NOMO-1 treated with dmso at 0.1 percent for 144 hours (cell line): ENCODE results near the gene KLK14.

Experiments
- DNase-seq: peaks from one replicate; lab custom pipeline; 2025; ENCODE audit not compliant: unreplicated experiment; lab: John Stamatoyannopoulos, UW

The KLK14 gene

GRCh38 chr19:51055866-51056265 is 26.8 kb downstream of the KLK14 start:
- DNase-seq: no peak

DNA sequence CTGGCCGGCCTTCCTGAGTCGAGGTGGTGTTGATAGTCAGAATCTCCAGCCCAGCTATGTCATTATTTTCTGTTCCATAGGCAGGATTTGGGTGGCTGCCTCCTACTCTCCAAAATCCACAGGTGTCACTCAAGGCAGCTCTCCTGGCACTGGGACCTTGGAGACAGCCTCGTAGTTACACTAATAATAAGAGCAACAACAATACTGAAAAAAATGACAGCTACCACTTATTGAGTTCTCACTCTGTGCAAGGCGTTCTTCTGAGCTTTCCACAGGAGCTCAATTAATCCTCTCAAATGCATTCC is 35.7 kb downstream of the KLK14 start:
- no peak for DNase-seq

GRCh38 chr19:51044327-51044726 is 38.4 kb downstream of the KLK14 start:
- DNase-seq: no peak

DNA sequence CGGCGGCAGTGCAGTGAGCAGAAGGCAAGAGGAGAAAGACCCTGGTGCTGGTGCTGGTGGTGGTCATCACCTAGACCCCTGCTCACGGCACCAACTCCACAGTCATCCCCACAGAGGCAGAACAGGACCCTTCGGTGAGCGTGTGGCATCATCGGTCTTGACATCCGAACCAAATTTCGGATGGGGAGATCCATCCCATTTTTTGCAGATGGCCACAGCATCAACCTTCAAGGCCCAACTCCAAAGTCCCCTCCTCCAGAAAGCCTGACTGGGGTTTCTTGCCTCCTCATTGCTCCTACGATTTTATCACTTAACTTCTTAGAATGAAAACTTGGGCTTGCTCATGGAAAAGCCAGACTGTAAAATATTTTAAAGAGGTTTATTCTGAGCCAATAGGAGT is 39.2 kb downstream of the KLK14 start:
- DNase-seq: no peak

DNA sequence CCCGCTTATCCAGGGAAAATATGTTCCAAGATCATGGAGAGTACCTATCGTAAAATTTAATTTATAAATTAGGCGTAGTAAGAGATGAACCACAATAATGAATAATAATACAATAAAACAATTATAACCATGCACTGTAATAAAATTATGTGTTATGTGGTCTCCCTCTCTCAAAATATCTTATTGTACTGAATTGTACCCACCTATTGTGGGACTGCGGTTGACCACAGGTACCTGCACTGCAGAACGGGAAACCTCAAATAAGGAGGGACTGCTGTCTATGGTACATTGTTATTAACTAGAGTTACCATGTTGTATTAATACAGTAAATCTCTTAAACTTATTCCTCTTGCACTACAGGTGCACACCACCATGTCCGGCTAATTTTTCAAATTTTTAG is 42.5 kb downstream of the KLK14 start:
- DNase-seq: no peak

DNA sequence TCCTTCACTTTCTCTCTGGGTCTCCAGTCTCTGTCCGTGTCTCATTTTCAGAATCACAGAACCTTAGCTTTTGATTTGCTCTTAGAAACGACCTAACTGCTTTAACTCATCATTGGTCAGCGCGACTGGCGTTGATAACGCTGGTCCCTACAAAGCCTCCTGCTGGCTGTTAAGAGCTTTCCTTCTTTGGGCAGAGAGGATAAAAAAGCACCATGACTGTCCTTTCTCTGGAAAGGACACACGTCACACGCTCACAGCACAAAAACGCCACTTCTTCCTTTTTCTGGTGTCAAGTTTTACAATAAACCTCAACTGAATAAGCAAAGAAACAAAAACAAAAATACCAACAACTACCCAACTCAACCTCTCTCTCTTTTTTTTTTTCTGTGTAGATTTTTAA is 46.2 kb downstream of the KLK14 start:
- no peak for DNase-seq

DNA sequence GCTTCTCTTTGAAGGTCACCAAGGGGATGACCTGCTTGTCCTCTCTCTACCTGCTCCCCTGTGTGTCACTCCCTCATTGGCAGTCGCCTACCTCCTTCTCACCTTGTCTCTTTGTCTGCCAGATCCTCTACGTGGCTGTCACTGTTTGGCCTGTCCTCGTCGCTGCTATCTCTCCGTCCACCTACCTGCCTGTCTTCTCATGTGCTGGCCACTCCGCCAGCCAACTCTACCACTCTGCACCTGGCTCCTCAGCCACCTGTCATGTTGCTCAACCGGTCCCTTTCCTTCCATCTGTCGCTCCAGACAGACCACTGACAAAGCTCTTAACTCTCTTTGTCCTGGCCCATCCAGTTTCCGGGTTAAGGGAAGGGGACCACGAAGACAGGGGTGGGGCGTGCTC is 48.0 kb downstream of the KLK14 start, which contains the start of gene KLK12:
Gene KLK12 (minus strand): TSS at position 299 of the 400 bp plus-strand sequence. CDS start 381 bp downstream, outside the sequence.
- DNase-seq: no peak

- no peak for DNase-seq
These were observed 50.8 kb downstream of the KLK14 start for GRCh38 chr19:51031880-51032225.

GRCh38 chr19:51031220-51031879 is 51.3 kb downstream of the KLK14 start:
- no peak for DNase-seq

DNA sequence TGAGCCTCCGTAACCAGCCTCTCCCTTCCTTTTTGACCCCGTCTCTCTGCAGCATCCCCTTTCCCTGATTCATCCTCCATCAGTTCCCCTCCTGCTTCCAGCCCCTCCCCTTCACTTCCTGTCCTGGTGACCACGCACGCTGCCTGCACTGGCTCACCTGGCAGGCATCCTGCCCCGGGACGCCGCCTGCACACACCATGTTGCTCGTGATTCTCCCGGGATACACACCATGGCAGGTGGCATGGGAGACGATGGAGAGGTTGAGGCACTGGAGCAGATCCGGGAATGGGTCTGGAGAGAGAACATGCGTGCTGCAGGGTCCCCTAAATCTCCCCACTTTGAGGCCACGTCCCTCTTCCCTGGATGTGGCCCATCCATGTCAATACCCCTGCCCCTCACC is 52.1 kb downstream of the KLK14 start:
- DNase-seq: no peak

DNA sequence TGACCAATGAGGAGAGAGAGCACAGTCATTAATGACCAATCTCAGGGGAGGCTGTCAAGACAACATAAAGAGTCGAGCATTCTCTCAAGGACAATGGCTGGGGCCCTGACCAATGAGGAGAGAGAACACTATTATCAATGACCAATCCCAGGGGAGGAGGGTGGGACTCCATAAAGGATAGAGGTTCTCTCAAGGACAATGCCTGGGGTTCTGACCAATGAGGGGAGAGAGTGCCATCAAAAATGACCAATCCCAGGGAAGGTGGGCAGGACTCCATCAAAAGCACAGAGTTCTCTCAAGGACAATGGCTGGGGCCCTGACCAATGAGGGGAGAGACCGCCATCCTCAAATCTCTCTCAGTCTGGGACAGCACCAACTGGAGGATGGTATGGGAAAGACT is 53.0 kb downstream of the KLK14 start:
- DNase-seq: no peak
